Fibroblast of skin of left biceps (primary cell): Measurements from ENCODE around the gene RGS12.

Source experiments
- DNase-seq, 2 experiments: peaks; one replicate each; pipeline ENCODE4 v3.0.0-alpha.2; 2013; ENCODE audit warnings: low read depth in 2 of 2

The RGS12 gene

DNA sequence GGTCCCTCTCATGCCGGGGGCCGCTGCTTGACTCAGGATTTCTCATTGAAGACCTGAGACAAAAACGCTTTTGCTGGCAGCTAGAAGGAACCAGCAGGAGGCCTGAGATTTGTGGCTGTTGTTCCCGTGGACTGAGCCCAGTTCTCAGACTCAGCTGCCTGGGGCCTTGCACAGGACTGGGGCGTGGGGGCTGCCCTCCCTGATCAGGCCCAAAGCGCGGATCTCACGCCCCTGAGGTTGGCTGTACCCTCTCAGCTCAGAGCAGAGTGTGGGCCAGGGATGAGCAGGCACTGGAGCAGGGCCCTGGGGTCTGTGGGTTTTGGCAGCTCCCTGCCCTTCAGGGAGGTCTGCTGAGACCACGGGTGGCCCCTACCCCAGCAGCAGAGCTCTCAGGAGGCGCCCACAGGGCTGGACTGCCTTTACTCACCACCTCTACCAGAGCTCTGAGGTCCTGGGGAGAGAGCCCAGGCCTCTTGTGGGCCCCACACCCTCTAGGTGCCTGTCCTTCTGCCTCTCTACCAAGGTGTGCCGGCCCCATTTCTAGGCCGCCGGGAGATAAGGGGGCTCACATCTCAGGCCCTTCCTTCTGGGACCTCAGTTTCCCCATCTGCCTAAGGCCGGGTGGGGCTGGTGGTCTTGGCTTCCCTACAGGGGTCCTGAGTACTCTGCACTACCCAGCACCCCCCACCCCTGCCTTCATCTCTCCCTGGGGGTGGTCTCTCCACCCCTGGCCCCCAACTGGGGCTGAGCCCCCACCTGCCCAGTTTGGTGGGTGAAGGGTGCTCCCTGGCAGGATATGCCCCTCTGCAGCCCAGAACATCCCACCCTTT, 38.3 kb upstream of the RGS12 start:
- DNase-seq: no peak

DNA sequence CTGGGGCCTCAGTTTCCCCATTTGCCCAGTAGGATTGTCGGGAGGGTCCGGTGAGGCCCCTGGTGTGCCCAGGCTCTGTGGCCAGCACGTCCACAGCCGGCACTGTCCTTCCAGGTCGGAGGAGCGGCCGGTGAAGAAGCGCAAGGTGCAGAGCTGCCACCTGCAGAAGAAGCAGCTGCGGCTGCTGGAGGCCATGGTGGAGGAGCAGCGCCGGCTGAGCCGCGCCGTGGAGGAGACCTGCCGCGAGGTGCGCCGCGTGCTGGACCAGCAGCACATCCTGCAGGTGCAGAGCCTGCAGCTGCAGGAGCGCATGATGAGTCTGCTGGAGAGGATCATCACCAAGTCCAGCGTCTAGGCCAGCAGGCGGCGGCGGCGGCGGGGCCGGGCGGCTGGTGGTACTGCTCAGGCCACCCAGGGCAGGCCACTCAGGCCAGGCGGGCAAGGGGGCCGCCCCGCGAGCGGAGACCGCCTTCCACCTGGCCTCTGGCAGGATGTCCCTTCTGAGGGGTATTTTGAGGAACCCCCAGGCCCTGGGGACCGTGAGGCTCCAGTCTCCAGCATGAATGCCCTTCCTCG, 37.1 kb upstream of the RGS12 start:
- DNase-seq: no peak

DNA sequence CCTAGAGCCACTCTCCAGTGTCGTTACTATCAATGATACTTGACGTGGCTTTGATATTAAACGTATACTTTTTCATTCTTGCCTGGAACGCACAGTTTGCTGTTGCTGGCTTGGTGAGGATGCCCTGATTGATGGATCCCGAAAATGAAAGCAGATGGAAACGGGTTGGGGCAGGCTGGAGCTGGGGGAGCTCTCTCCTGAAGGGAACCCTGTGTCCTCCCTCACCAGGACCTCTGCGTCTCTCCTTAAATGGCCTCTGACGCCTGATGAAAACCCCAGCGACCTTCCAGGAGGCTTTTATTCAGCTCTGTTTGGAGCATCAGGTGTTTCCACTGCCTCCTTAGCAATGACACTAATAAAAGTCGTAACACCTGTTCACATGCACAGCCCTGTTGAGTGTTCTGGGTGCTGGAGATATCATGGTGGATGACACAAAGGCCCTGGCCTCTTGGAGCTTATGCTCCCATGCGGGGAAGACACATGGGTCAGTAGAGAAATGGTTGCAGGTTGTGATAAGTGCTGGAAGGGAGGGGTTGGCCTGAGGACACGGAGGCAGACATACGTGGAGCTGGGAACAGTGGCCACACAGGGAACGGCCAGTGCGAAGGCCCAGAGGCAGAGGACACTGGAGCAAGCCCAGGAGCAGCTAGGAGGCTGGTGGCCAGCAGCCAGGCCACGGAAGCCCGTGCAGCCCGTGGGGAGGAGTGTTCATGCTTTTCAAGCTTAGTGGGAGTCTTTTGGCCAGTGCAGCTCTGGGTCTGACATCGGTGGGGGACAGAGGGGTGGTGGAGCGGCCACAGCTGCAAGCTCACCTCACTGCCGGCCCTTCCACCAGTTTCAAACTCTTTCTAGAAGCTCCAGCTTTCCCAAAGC, 36.4 kb upstream of the RGS12 start:
- no peak for DNase-seq

DNA sequence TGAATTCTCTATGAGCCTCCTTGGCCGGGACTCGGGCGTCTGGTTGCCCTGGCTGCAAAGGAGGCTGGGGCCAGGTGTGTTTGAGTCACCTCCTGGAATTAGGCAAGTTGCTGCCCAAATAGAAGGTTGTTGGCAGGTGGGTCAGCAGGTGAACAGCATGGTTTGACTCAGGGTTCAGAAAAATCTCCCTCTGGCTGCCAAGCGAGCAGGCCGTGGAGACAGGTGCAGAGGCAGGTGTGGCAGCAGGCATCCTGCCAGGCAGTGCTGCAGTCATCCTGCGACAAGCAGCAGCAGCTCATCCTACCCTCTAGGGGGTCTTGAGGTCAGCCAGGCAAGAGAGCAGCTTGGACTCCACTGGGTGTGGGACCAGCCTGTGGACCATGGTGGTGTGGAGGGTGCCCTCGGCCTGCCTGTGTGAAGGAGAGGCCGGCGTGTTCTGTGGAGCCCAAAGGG, 35.7 kb upstream of the RGS12 start:
- DNase-seq: no peak

DNA sequence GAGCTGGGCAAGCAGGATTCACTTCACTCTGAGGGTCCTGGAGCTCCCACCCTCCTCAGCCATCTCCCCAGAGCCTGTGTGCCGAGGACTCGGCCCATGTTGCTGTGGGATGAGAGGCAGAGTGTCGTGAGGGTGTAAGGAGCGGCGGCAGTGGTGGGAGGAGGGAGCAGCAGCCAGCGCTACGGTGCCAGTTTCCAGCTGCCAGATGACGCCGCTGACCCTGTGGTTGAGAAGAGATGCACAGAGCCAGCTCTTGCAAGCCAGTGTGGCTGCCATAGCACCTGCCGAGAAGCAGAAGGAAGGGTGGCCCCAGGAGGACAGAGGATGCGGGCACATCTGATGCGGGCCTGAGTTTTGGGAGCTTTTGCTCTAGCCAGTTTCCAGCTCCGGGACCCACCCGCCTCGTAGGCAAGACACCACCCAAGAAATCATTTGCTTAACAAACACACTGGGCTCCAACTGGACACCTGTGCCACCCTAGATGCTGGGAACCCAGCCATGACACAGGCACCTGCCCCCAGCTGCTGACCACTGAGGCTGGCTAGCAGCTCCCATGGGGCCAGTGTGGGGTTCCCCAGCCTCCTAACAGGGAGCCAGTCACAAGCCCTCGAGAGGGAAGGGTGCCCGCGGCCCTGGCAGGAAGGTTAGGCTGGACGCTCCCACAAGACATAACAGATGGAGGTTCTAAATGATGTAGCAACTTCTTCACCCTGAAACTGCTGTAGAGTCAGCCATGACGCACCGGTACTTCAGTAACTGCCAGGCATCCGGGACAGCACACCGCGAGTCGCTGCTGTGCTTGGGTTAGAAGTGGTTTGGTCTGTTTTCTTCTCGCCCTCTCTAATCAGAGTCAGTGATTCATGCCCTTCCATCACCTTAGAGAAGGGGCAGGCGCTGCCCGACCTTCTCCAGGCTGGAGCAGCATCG, 35.0 kb upstream of the RGS12 start:
- no peak for DNase-seq

DNA sequence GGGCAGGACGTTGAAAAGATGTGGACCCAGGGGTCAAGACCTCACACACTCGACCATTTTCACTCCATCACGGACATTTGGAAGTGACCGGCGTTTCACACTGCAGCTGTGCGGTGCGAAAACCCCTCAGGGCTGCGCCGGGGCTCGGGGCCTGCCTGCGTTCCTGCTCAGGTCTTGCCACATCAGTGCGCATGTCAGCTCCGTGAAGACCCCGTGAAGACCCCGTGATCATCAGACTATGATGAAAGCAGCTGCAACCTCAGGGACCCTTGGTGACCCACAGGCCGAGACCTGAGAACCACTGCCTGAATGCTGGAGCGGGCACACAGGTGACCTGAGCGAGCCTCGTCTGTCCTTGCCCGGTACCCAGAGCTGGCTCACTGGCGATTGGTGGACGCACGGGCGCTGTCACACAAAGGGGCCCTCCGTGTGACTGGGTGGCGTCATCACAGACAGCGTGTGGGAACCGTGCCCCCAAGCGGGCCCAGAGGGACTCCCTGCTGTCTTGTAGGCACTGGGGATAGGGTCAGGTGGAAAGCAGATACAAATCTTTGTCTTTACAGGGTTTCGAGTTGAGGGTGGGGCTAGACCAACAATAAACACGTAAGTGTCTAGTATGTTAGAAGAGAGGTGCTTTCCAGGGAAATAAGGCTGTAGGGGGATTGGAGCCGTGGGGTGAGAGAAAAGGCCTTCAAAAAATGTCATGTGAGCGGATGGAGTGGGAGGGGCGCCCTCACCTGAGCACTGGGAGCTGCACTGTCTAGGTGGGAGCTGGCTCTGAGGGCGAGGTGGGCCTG, 31.2 kb upstream of the RGS12 start:
- DNase-seq: no peak

DNA sequence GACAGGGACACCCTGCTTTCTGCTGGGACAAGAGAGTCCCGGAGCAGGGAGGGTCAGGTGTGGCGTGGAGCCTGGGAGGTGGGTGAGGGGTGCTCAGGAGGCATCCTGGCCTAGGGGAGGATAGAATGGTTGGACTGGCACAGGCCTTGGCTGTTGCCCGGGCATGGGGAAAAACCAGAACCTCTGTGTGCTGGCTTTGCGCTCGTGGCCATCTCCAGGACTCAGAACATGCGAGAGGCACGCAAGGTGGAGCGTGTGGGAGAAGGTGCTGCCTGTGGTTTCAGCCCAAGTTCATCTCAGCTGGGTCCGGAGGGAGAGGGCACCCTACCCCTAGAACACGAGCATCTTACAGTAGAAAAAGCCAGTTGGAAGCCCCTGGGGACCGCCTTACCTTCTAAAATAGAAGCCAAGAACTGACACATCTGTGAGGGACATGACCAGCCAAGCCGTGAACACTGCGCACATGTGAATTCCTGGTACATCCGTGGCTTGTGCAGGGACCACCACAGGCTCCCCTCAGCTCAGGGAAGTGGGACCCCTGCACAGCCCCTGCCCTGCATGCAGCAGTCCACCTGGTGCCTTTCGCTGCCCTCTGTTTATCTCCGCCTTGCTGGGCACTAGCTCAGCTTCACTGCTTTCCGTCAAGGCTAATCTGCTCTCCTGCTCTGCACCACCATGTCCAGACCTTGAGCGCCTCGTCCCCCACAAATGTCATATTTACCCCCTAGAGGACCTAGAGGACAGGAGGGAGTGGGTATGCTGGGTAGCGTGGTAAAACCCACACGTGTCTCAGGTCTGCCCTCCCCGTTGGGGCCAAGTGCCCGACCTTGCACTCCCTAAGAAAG, 30.4 kb upstream of the RGS12 start:
- DNase-seq: no peak

DNA sequence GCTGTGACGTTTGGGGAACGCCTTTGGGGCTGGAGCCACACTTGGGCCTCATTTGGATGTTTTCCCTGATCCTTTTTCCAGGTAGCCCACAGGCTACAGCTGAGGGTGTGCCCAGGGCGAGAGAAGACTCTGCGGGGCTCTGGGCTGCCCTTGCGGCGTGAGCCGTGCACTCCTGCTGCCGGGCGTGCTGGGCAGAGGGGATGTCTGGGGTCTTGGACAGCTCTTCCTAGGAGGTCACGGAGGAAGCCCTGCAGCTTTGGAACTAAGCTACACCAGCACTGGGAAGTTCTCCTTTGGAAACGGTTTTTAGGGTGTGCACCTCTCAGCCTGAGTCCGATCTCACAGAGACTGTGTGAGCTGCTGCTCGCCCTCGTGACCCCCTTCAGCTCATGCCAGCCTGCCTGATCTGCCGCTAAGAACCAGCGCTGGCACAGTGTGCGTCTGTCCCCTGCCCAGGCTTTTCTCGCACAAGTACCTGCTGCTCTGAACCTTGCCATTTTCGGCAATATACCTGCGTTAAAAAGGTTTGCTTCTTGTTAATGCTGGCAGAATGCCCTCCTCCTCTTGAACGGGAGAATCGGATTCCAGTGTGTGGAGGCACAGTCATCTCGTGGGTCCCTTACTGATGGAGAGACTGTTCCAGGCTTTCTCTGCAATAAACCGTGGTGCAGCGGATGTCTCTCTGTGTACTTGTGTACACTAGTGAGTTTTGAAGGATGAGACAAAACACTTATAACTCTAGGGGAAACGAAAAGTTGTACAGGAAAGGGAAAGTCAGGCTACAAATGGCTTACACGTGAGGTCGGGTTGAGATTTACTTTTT, 29.6 kb upstream of the RGS12 start:
- DNase-seq: no peak

DNA sequence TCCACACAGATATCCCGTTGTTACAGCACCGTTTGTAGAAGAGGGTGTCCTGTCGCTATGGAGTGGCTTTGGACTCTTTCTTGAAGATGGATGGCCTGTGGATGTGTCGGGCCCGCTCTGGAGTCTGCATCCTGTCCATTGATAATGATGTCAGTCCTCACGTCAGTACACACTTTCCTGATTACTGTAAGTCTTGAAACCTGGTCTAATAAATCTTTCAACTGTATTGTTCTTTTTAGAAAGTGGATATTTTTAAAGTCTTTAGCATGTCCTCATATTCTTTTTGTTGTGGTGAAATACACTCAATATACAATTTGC, 29.0 kb upstream of the RGS12 start:
- no peak for DNase-seq

DNA sequence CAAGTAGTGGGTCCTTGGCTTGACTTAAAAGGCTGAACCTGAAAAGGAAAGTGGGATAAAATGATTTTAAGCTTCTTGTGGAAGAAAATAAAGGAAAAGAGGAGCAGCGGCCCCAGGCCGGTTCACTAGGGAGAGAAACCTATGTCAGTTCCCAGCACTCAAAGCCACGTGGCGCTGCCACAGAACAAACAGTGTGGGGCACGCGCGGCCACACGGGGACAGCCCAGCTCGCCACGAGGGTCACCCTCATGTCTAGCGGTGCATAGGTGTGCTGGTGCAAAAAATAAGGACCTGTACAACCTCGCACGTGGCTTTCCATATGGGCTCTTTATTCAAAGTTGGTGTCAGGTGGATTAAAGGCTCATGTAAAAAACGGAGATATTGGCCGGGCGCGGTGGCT, 26.7 kb upstream of the RGS12 start:
- no peak for DNase-seq

DNA sequence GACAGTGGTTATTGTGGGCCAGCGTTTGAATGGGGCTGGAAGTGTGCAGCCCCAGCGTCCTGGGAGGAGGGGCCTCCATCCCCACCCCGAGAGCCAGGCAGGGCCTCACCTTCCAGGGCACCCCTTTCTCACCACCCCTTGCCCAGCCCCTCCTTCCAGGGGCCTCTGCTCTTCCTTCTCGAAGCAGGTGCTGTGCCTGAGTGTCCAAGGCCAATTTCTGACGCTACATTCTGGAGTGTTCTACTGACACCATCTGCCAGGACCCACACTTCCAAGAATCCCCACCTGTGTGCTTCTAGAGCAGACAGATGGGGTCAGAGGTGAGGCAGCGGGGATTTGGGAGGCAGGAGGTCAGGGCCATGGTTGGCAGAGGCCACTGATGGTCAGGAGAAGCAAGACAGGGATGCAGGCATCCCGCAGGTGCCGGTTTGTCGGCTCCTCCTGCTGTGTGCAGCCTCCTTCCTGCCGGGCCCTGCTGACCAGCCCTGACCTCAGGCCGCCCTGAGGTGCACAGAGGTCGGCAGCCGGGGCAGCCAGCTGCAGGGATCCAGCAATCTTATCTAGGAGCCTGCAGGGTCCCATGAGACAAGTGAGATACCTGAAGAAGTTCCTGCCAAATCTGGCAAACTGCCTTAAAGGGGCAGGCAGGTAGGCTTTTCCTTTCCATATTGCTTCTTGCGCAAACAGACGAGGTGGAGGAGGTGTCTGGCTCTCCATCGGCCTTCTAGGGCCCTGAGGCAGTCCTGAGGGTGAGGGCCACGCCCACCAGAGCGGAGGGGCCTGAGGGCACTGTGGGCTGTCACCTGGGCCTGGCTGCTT, 25.0 kb upstream of the RGS12 start:
- no peak for DNase-seq

DNA sequence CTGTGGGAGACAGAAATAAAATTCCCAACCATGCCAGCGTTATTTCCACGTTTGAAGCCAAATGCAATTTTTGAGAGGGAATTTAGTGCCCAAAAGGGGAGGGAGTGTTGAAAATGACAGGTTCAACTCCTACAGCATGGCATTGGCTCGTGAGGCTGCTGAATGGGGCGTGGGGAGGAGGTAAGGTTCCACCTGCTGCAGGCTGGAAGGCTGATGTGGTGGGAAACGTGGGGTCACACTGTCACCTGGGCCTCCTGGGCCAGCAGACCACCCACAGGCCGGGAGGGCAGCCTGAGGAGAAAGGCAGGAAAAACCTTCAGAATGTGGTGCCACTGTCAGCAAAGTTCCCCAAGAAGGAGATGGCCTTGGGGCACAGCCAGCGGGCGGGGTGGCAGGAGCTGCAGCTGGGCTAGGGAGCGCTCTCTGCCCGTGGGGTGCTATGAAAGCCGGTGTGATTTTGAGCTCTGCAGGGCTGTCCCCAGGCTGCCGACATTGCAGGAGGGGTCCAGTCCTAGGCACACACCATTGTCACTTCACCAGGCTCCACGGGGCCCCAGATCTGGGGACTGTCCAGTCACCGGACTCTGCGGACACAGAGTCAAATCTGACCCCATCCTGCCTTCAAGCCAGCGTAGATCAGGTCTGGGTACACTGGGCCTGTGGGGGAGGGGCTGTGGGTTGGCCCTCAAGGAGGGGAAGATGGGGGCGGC, 24.3 kb upstream of the RGS12 start:
- DNase-seq: no peak

DNA sequence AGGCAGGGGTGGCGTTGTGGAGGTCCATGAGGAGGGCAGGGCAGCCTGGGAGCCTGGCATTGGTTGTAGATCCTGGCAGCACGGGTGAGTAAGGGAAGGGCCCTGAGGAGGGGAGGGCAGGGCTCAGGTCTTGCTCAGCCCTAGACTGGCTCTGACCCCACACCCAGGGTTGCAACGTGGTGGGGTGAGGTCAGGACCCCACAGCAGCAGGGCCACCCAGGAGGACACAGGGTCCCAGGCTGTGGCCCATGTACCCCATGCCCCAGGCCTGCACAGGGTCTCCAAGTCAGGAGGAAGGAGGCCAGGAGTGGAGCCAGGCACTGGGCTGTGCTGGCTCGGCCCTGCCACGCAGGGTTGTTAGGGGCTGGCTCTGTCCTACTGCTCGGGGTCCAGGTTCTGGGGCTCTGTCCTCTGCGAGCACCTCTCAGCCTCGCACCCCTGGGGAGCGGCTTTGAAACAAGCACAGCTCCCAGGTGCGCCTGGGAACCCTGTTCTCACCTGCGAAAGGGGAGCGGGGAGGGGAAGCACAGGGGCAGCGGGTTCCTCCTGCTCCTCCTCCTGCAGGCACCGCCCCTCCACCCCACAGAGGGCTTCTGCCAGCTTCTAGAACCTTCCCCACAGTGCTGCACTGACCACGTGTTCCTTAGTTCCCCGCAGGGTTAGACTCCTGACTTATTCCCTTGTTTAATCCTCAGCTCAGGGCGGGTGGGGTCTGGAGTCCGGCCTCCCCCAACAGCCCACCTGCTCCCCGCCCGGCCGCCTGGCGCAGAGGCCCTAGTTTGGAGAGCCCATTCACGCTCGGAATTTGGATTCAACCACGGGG, 23.5 kb upstream of the RGS12 start:
- no peak for DNase-seq

DNA sequence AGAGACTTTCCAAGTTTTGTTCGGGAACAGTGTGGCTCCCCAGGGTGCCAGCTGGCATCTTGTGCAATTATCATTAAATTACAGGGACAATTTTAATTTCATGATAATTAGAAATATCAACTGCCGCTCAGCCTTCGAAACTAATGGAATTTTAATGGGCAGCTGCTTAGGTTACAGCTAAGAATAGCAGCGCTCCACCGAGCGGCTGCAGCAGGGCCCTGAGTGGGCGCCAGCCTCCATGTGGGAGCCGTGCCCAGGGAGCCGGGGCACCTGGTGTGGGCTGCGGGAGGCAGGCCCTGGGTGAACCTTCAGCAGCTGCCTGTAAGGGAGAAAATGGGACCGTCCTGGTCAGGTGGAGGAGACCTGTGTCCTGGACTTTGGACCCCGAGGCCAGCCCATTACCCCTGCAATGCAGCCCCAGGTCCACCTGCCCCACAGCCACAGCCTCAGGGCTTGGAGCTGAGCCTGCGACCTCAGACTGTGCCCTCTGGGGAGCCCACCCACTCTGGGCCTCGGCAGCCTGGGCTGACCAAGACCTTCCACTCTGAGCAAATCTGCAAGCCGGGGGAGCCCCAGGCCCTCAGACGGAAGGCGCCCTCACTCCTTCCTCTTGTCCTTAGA, 22.7 kb upstream of the RGS12 start:
- DNase-seq: no peak

DNA sequence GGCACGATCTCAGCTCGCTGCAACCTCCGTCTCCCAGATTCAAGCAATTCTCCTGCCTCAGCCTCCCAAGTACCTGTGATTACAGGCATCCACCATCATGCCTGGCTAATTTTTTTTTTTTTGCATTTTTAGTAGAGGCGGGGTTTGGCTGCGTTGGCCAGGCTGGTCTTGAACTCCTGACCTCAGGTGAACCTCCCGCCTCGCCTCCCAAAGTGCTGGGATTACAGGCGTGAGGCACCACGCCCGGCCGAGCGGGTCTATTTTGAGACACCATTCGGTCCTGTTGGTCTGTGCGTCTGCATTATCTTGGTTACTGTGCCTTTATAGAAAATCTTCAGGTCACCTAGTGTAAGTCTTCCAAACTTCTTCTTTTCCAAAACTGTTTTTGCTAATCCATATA, 21.7 kb upstream of the RGS12 start:
- DNase-seq: no peak

DNA sequence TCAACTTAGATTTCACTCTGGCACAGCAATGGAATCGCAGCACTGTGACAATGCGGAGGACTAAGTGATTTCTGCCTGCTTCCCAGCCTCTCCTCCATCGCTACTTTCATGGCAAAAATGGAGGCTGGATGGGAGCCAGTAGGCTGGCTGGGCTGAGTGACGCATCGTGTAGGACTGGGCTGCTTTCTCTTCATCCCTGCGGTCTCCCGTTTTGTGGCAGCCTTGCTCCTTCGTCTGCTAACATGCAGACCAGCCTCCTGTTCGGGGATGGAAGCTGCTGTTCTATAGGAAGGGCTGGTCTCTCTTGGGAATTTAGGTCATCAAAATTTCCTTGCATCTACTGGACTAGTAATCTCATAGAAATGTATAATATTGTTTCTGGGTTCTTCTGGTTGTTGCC, 15.8 kb upstream of the RGS12 start:
- no peak for DNase-seq
